ENCODE measurements around the gene CARMIL1.

Gene CARMIL1

GRCh38 chr6:25314509-25315175 lies 35.5 kb downstream of the CARMIL1 start:
- TF ChIP-seq POLR2AphosphoS5 (IDR thresholded peaks at IDR 0.05; ENCODE audit: low read depth, low read length) (no peak), POLR2A (IDR thresholded peaks at IDR 0.05; ENCODE audit: low read depth, low read length) (no peak), SPI1 (IDR thresholded peaks at IDR 0.05; ENCODE audit: low read depth, low read length) (no peak), POU2F2 (IDR thresholded peaks at IDR 0.05; ENCODE audit: low read depth, low read length) (no peak), PAX5 (IDR thresholded peaks at IDR 0.05; ENCODE audit: insufficient read depth, low read length, severe bottlenecking) (no peak), TAF1 (IDR thresholded peaks at IDR 0.05; ENCODE audit: low read depth, low read length) (no peak)

GRCh38 chr6:25315194-25316177 lies 36.3 kb downstream of the CARMIL1 start:
- no peak for DNase-seq (ENCODE audit: insufficient read length, low spot score)
- no peak for FAIRE-seq
- TF ChIP-seq POLR2A (IDR thresholded peaks at IDR 0.05; ENCODE audit: low read depth, low read length) (no peak), TAF1 (IDR thresholded peaks at IDR 0.05; ENCODE audit: low read depth, low read length) (no peak), POLR2AphosphoS5 (IDR thresholded peaks at IDR 0.05; ENCODE audit: low read depth, low read length) (no peak), PAX5 (IDR thresholded peaks at IDR 0.05; ENCODE audit: insufficient read depth, low read length, severe bottlenecking) (no peak), SPI1 (IDR thresholded peaks at IDR 0.05; ENCODE audit: low read depth, low read length) (no peak), POU2F2 (IDR thresholded peaks at IDR 0.05; ENCODE audit: low read depth, low read length) (no peak)

More at GRCh38 chr6:25314509-25315175, 35.5 kb downstream of the CARMIL1 start:
- DNase-seq (ENCODE audit: insufficient read length, low spot score): no peak
- no peak for FAIRE-seq

DNA sequence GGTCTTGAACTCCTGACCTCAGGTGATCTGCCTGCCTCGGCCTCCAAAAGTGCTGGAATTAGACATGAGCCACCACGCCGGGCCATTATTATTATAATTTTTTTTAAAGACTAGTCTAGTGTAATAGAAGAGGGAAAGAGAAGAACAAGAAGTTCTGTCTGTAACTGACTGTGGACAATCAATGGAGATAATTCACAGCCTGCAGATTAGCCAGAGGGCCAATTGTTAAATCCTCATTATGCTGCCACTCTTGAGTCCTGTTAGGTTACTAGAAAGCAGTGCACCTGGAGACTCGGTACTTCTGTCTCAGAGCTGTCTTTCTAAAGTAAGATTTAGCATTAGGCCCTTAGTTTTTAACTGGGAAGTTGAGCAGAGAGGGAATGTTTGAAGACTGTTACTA lies 37.5 kb downstream of the CARMIL1 start:
- TF ChIP-seq POLR2AphosphoS5 (IDR thresholded peaks at IDR 0.05; ENCODE audit: low read depth, low read length) (no peak), TAF1 (IDR thresholded peaks at IDR 0.05; ENCODE audit: low read depth, low read length) (no peak), PAX5 (IDR thresholded peaks at IDR 0.05; ENCODE audit: insufficient read depth, low read length, severe bottlenecking) (no peak), SPI1 (IDR thresholded peaks at IDR 0.05; ENCODE audit: low read depth, low read length) (no peak), POLR2A (IDR thresholded peaks at IDR 0.05; ENCODE audit: low read depth, low read length) (no peak), POU2F2 (IDR thresholded peaks at IDR 0.05; ENCODE audit: low read depth, low read length) (no peak)
- DNase-seq (ENCODE audit: insufficient read length, low spot score): no peak
- no peak for FAIRE-seq

GRCh38 chr6:25318589-25318988 lies 39.4 kb downstream of the CARMIL1 start:
- no peak for FAIRE-seq
- TF ChIP-seq POLR2AphosphoS5 (IDR thresholded peaks at IDR 0.05; ENCODE audit: low read depth, low read length): no peak
- no peak for TF ChIP-seq PAX5 (IDR thresholded peaks at IDR 0.05; ENCODE audit: insufficient read depth, low read length, severe bottlenecking)
- TF ChIP-seq TAF1 (IDR thresholded peaks at IDR 0.05; ENCODE audit: low read depth, low read length): no peak
- TF ChIP-seq POU2F2 (IDR thresholded peaks at IDR 0.05; ENCODE audit: low read depth, low read length): no peak
- TF ChIP-seq SPI1 (IDR thresholded peaks at IDR 0.05; ENCODE audit: low read depth, low read length): no peak
- TF ChIP-seq POLR2A (IDR thresholded peaks at IDR 0.05; ENCODE audit: low read depth, low read length): no peak
- no peak for DNase-seq (ENCODE audit: insufficient read length, low spot score)

DNA sequence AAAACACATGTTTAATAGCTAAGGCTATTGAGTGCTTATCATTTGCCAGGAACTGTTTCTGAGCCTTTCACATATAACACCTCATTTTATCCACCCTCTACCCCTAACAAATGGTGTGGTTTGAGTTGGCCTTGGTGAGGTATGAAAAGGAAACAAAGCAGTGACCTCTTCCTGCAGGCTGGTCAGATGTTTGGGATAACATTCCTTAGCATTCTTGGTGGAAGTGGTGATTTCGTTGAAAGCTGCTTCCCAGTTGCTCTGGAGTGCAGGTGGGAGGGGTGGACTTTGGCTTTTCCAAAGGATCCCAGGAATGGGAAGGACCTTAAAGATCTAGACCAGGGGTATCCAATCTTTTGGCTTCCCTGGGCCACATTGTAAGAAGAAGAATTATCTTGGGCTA lies 41.3 kb downstream of the CARMIL1 start:
- FAIRE-seq (no peak), DNase-seq (ENCODE audit: insufficient read length, low spot score) (no peak)
- TF ChIP-seq POLR2AphosphoS5 (IDR thresholded peaks at IDR 0.05; ENCODE audit: low read depth, low read length): no peak

GRCh38 chr6:25322692-25323091 lies 43.5 kb downstream of the CARMIL1 start:
- FAIRE-seq (no peak), DNase-seq (ENCODE audit: insufficient read length, low spot score) (no peak)
- TF ChIP-seq POLR2AphosphoS5 (IDR thresholded peaks at IDR 0.05; ENCODE audit: low read depth, low read length) (no peak), POLR2A (IDR thresholded peaks at IDR 0.05; ENCODE audit: low read depth, low read length) (no peak), TAF1 (IDR thresholded peaks at IDR 0.05; ENCODE audit: low read depth, low read length) (no peak), PAX5 (IDR thresholded peaks at IDR 0.05; ENCODE audit: insufficient read depth, low read length, severe bottlenecking) (no peak), POU2F2 (IDR thresholded peaks at IDR 0.05; ENCODE audit: low read depth, low read length) (no peak), SPI1 (IDR thresholded peaks at IDR 0.05; ENCODE audit: low read depth, low read length) (no peak)

DNA sequence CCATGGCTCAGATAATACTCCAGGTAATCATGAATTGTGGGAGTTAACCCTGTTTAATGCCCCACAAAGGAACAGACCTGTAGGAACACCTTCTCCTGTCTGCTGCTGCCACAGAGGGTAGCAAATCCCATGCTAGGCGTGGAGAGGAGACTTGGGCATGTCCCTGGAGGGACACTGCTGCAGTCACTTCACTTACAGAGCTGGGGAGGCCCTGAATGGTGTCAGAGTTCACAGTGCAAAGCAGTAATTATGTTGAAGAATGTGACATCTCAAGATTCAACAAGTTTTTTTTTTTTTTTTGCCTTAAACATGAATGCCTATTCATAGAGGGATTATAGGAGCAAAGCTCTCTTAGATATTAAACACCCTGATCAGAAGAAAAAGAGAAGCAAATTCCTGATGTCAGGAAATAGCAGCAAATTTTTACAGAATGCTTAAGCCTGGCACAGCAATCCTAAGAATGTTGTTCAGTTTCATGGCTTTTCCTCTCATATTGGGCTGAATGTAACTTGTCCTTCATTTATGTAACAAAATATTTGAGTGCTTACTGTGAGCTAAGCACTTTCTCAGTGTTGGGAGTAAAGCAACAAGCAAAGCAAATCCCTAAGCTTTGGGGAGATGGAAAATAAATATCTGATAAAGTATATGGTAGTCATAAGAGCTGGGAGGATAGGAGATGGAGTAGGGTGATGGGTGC lies 45.0 kb downstream of the CARMIL1 start:
- DNase-seq (ENCODE audit: insufficient read length, low spot score): no peak

GRCh38 chr6:25326126-25326525 lies 47.0 kb downstream of the CARMIL1 start:
- DNase-seq (ENCODE audit: insufficient read length, low spot score) (no peak), FAIRE-seq (no peak)
- TF ChIP-seq POLR2AphosphoS5 (IDR thresholded peaks at IDR 0.05; ENCODE audit: low read depth, low read length) (no peak), SPI1 (IDR thresholded peaks at IDR 0.05; ENCODE audit: low read depth, low read length) (no peak), PAX5 (IDR thresholded peaks at IDR 0.05; ENCODE audit: insufficient read depth, low read length, severe bottlenecking) (no peak), POLR2A (IDR thresholded peaks at IDR 0.05; ENCODE audit: low read depth, low read length) (no peak), TAF1 (IDR thresholded peaks at IDR 0.05; ENCODE audit: low read depth, low read length) (no peak), POU2F2 (IDR thresholded peaks at IDR 0.05; ENCODE audit: low read depth, low read length) (no peak)

More for the DNA sequence above, 45.0 kb downstream of the CARMIL1 start:
- TF ChIP-seq POLR2AphosphoS5 (IDR thresholded peaks at IDR 0.05; ENCODE audit: low read depth, low read length): no peak
- no peak for FAIRE-seq

- TF ChIP-seq PAX5 (IDR thresholded peaks at IDR 0.05; ENCODE audit: insufficient read depth, low read length, severe bottlenecking): no peak
- TF ChIP-seq SPI1 (IDR thresholded peaks at IDR 0.05; ENCODE audit: low read depth, low read length): no peak
- TF ChIP-seq POU2F2 (IDR thresholded peaks at IDR 0.05; ENCODE audit: low read depth, low read length): no peak
- TF ChIP-seq POLR2A (IDR thresholded peaks at IDR 0.05; ENCODE audit: low read depth, low read length): no peak
- DNase-seq (ENCODE audit: insufficient read length, low spot score): no peak
- no peak for FAIRE-seq
Observed at GRCh38 chr6:25326960-25327359, 47.8 kb downstream of the CARMIL1 start.
